Measurements from ENCODE around the gene LGALSL. TPM values are rescaled to one million over a fixed set of nuclear protein-coding genes. Genes with fewer than 3 reads are reported as not detected.

The LGALSL gene
- total RNA-seq, 1 donor, result 5.0 TPM

DNA sequence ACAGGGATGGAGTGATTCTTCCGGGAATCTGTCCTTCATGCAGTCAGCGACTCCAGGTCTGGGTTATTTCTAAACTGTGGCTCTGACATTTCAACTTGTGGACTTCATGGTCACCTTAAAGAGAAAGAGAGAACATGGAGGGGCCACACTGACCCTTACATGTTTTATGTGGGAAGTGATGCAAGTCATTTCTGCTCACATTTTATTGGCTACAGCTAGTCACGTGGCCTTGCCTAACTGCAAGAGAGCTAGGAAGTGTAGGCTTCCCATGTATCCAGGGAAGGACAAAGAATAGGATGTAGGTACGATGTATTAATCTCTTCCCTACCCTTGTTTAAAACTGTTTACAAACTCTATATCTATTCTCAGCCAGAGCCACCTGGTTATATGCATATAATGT lies 39.8 kb downstream of the LGALSL start:
- H3K4me3 ChIP-seq (ENCODE audit: low read depth, low read length), result no peak overlapping the region
- DNase-seq (ENCODE audit: low read depth), result no peak
- TF ChIP-seq CTCF (IDR thresholded peaks at IDR 0.05; ENCODE audit: insufficient read depth, low read length), result no peak

- no peak for TF ChIP-seq CTCF (IDR thresholded peaks at IDR 0.05; ENCODE audit: insufficient read depth, low read length)
- no peak for DNase-seq (ENCODE audit: low read depth)
- H3K4me3 ChIP-seq (ENCODE audit: low read depth, low read length), result no peak overlapping the region
These were observed 44.5 kb downstream of the LGALSL start for GRCh38 chr2:64498438-64498837.

- DNase-seq (ENCODE audit: low read depth), result no peak
- TF ChIP-seq CTCF (IDR thresholded peaks at IDR 0.05; ENCODE audit: insufficient read depth, low read length), result no peak
- no peak overlapping the region for H3K4me3 ChIP-seq (ENCODE audit: low read depth, low read length)
These were observed 46.6 kb downstream of the LGALSL start for GRCh38 chr2:64500549-64500948.

DNA sequence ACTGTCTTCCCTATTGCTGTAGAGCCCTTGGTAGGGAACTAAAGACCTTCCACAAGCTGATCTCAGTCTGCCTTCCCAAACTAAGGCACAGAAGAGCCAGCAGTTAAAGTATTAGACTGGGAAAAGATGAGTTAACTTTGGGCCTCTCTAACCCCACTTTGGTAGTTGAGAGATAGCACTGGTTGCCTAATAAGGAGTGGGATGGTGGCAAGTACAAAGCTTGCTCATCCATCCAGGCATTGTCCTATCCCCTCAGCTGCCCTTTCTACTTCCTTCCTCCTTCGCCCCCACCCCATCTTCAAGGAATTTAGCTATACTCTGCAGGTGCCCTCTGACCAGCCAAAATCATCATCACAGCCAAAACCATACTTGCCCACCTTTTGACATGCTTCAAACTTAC lies 48.0 kb downstream of the LGALSL start:
- DNase-seq (ENCODE audit: low read depth), result no peak
- no peak for TF ChIP-seq CTCF (IDR thresholded peaks at IDR 0.05; ENCODE audit: insufficient read depth, low read length)

GRCh38 chr2:64502860-64503259 lies 48.9 kb downstream of the LGALSL start:
- TF ChIP-seq CTCF (IDR thresholded peaks at IDR 0.05; ENCODE audit: insufficient read depth, low read length), result no peak
- DNase-seq (ENCODE audit: low read depth), result no peak
- no peak overlapping the region for H3K4me3 ChIP-seq (ENCODE audit: low read depth, low read length)

More for the DNA sequence above, 48.0 kb downstream of the LGALSL start:
- no peak overlapping the region for H3K4me3 ChIP-seq (ENCODE audit: low read depth, low read length)

- TF ChIP-seq CTCF (IDR thresholded peaks at IDR 0.05; ENCODE audit: insufficient read depth, low read length), result no peak
- DNase-seq (ENCODE audit: low read depth), result no peak
- no peak overlapping the region for H3K4me3 ChIP-seq (ENCODE audit: low read depth, low read length)
These were observed 51.1 kb downstream of the LGALSL start for GRCh38 chr2:64504774-64505720.
